ENCODE measurements around the gene ERCC4.

GRCh38 chr16:13885700-13886099 is 34.3 kb upstream of the ERCC4 start:
- TF ChIP-seq MAX (IDR thresholded peaks at IDR 0.05) (no peak), CTCF (IDR thresholded peaks at IDR 0.05) (no peak)
